ENCODE results near the gene SPTBN1. TPM values are rescaled to one million over a fixed set of nuclear protein-coding genes. Genes with fewer than 3 reads are reported as not detected.

Gene SPTBN1
- total and polyA plus RNA-seq, 2 donors (not counting 3 experiments of a cell fraction or from before 2014, with no cell fraction given): 63.3 to 320 TPM

DNA sequence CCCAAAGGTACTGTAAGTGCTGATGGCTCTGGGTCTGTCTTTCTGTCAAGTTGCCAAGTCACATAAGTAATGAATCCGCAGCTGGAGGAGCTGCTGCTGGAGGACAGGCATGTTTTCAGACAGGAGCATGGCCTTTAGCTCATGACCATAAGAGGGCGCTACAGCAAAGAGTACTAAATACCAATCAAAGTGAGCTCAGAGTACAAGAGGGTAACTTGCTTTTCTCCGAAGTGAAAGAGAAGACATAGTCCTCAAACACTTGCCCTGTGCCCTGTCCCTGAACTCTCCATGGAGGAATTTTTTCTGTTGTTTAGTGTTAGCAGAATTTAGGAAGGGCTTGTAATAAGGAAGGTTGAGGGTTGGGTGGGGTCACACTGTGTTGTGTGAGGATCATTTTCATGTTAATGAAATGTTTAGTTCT is 209.3 kb downstream of the SPTBN1 start:
- Histone ChIP-seq H3K4me1 (ENCODE audit: control insufficient read depth, extremely low read depth, insufficient read depth, low read length) (peaks cover 16% of the 10 kb centered on the region), H3K9me1 (replicated peaks; ENCODE audit: control insufficient read depth, extremely low read depth, insufficient read depth, low read length) (no peaks in the 10 kb centered on the region), H3K27ac (ENCODE audit: insufficient read depth, low read depth, low read length) (no peak overlapping the region), H3K27me3 (ENCODE audit: control insufficient read depth in 2 of 2, insufficient read depth in 2 of 2, low read length in 2 of 2) (no peaks in the 10 kb centered on the region), H4K20me1 (replicated peaks; ENCODE audit: control insufficient read depth, extremely low read depth, insufficient read depth, low read length) (no peaks in the 10 kb centered on the region), H3K4me3 (replicated peaks in 1 of 3; ENCODE audit: insufficient read depth in 1 of 3, low read depth in 1 of 3, low read length in 3 of 3) (no peak overlapping the region), H3K36me3 (ENCODE audit: control insufficient read depth in 2 of 2, extremely low read depth in 1 of 2, insufficient read depth in 2 of 2, low read length in 2 of 2) (peaks cover 55 to 58% of the 10 kb centered on the region in 2 experiments), H3K79me2 (ENCODE audit: control insufficient read depth, insufficient read depth, low read length) (no peaks in the 10 kb centered on the region), H3K9me3 (replicated peaks; ENCODE audit: control insufficient read depth, insufficient read depth, low read length) (no peaks in the 10 kb centered on the region), H2AFZ (ENCODE audit: low read depth, low read length) (no peak overlapping the region), H3K4me2 (ENCODE audit: insufficient read depth, low read length) (no peak overlapping the region), H3K9ac (replicated peaks; ENCODE audit: extremely low read depth, insufficient read depth, low read length) (no peak overlapping the region)
- dilution Hi-C loops (cut with MboI; ENCODE audit: extremely low pct_ligation_motif_present, low sequenced_read_pairs): no loop called here
- intact Hi-C loops (cut with micrococcal nuclease): loop anchor here (1.0 to 2.0 kb wide), 2 partner anchors 39 to 173 kb away; no protein-coding TSS in a partner anchor
- FAIRE-seq: peak; percentile 79
- ChIA-PET CTCF (interaction anchor here (0.5 to 5.2 kb wide), 57 partner anchors 8 to 855 kb away, joined by 3 to 295 read pairs (median 5); partner anchors contain the start of gene CFAP36), POLR2A (interaction anchor here (0.5 to 1.0 kb wide), 2 partner anchors 10 to 194 kb away, joined by 4 read pairs; no protein-coding TSS in a partner anchor)
- TF ChIP-seq MYC (IDR thresholded peaks at IDR 0.05; ENCODE audit: low read depth, low read length) (no peak), JUN (IDR thresholded peaks at IDR 0.05; ENCODE audit: borderline replicate concordance, insufficient read depth, insufficient read length, low read depth) (no peak), EZH2 (IDR thresholded peaks at IDR 0.05; ENCODE audit: borderline replicate concordance, low read depth, low read length, severe bottlenecking) (no peak), GATA2 (IDR thresholded peaks at IDR 0.05; ENCODE audit: insufficient read depth, insufficient read length, low read depth, low read length) (no peak)
- TF ChIP-seq, protein P1, sequence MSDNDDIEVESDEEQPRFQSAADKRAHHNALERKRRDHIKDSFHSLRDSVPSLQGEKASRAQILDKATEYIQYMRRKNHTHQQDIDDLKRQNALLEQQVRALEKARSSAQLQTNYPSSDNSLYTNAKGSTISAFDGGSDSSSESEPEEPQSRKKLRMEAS (IDR thresholded peaks at IDR 0.05; ENCODE audit: insufficient read depth, insufficient read length): no peak
- TF ChIP-seq, protein P2, sequence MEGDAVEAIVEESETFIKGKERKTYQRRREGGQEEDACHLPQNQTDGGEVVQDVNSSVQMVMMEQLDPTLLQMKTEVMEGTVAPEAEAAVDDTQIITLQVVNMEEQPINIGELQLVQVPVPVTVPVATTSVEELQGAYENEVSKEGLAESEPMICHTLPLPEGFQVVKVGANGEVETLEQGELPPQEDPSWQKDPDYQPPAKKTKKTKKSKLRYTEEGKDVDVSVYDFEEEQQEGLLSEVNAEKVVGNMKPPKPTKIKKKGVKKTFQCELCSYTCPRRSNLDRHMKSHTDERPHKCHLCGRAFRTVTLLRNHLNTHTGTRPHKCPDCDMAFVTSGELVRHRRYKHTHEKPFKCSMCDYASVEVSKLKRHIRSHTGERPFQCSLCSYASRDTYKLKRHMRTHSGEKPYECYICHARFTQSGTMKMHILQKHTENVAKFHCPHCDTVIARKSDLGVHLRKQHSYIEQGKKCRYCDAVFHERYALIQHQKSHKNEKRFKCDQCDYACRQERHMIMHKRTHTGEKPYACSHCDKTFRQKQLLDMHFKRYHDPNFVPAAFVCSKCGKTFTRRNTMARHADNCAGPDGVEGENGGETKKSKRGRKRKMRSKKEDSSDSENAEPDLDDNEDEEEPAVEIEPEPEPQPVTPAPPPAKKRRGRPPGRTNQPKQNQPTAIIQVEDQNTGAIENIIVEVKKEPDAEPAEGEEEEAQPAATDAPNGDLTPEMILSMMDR (IDR thresholded peaks at IDR 0.05; ENCODE audit: extremely low read depth in 1 of 2, insufficient read depth in 1 of 2, low read depth in 1 of 2, low read length in 2 of 2): peak; percentile 74
- no TSS peak for BruUV-seq (replicated peaks)
- peak; percentile 76 for DNase-seq (ENCODE audit: low read depth, low spot score)
